Measurements from ENCODE around the gene IVNS1ABP.

- TF ChIP-seq CTCF (IDR thresholded peaks at IDR 0.05; ENCODE audit: insufficient read depth, low read length) = no peak
- TF ChIP-seq, protein P1, sequence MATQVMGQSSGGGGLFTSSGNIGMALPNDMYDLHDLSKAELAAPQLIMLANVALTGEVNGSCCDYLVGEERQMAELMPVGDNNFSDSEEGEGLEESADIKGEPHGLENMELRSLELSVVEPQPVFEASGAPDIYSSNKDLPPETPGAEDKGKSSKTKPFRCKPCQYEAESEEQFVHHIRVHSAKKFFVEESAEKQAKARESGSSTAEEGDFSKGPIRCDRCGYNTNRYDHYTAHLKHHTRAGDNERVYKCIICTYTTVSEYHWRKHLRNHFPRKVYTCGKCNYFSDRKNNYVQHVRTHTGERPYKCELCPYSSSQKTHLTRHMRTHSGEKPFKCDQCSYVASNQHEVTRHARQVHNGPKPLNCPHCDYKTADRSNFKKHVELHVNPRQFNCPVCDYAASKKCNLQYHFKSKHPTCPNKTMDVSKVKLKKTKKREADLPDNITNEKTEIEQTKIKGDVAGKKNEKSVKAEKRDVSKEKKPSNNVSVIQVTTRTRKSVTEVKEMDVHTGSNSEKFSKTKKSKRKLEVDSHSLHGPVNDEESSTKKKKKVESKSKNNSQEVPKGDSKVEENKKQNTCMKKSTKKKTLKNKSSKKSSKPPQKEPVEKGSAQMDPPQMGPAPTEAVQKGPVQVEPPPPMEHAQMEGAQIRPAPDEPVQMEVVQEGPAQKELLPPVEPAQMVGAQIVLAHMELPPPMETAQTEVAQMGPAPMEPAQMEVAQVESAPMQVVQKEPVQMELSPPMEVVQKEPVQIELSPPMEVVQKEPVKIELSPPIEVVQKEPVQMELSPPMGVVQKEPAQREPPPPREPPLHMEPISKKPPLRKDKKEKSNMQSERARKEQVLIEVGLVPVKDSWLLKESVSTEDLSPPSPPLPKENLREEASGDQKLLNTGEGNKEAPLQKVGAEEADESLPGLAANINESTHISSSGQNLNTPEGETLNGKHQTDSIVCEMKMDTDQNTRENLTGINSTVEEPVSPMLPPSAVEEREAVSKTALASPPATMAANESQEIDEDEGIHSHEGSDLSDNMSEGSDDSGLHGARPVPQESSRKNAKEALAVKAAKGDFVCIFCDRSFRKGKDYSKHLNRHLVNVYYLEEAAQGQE (IDR thresholded peaks at IDR 0.05; ENCODE audit: insufficient replicate concordance, low read depth) = no peak
- no peak for TF ChIP-seq POLR2AphosphoS5 (IDR thresholded peaks at IDR 0.05; ENCODE audit: low read depth)
- TF ChIP-seq GABPA (IDR thresholded peaks at IDR 0.05; ENCODE audit: low read depth) = no peak
Observed at GRCh38 chr1:185291159-185291558, 25.9 kb downstream of the IVNS1ABP start.
